Smooth muscle cell of the umbilical artery (primary cell): ENCODE results near the gene SRSF11. TPM values are rescaled to one million over a fixed set of nuclear protein-coding genes. Genes with fewer than 3 reads are reported as not detected.

Experiments used
- total RNA-seq: library from RNA; depleted of rRNA; stranded (reverse); fragments of >200 nt; gene quantifications from 2 replicates; pipeline ENCODE4 v1.2.3, GENCODE V29; 2014

The SRSF11 gene
- 99.5 and 141 TPM in 2 replicates for total RNA-seq

DNA sequence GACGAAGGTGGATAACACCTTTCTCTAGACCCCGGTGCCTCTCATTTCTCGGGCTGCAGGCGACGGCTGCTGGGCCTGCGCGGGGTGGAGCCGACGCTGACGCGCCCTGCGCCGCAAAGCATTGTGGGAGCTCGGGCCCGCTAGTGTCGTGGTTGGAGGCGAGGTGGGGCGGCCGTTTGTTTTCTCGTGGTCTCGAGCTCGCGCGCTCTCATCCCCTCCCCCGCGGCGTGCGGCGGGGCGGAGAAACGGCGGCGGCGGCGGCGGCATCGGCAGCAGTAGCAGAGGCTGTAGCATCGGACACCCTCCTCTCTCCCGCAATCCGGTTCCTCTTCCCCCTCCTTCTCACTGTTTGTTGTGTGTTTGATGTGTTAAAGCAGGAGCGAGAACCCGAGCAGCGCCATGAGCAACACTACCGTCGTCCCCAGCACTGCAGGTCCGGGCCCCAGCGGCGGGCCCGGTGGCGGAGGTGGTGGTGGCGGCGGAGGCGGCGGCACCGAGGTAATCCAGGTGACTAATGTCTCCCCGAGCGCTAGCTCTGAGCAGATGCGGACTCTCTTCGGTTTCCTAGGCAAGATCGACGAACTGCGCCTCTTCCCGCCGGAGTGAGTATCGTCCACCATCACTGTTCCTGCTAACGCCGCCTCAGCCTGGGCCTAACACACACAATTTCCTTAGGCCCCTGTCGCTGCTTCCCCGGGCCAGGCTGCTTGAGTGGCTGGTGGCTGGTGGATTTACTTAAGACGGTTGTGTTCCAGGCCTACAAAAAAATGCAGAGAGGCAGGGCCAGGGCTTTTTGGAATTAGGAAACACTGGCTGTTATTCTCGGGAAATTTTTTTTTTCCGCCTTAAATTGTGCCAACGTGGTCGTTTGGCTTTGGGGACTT is at the start of gene SRSF11:
Gene SRSF11 (plus strand): TSS at position 143 of the 884 bp plus-strand sequence. CDS start 257 bp downstream, at position 400.

DNA sequence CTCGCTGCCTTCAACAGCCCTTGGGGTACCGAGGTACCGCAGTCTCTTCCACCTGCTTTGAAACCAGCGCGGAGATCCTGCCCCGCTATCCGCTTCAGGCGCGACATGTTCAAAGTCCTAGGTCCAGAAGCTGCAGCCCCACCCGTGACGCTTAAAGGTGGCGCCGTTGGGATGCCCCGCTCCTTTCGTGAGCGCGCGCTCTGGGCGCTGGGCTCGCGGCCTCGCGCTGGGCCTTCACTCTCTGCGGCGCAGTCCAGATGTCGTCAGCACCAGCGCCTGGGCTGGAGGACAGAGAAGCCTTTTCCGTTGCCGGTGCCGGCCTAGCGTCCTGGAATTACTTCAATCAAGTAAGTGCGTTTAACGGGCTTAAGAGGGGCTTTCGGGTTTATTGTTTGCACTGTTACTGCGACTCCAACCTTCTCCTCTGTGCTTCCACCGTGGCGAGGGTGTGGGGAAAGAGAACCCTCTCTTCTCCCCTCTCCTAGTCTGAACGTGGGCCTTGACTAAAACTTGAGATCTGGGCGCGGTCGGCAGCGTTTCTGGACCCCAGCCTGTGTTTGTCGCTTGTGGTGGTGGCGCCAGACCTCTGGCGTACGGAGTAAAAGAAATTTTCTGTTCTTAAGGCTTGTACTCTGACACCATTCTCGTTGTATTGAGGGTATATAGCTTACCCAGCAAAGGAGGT is 15.6 kb upstream of the SRSF11 start, which contains the start of gene LRRC40:
Gene LRRC40 (minus strand): TSS at position 146 of the 685 bp plus-strand sequence. CDS start 39 bp downstream, at position 107.

Other genes starting within 250 kb of the SRSF11 start
- gene LRRC40, start 15.8 kb upstream of the SRSF11 start, total RNA-seq, result 16.9 and 29.7 TPM in 2 replicates
- gene ANKRD13C, start 133.3 kb downstream of the SRSF11 start, total RNA-seq, result 19.3 and 24.3 TPM in 2 replicates
- gene CTH, start 189.9 kb downstream of the SRSF11 start, total RNA-seq, result 8.5 and 15.1 TPM in 2 replicates